Retinal pigment epithelial cell (primary cell): ENCODE results near the gene CFAP90.

Experiments
- DNase-seq: peaks from one replicate; pipeline ENCODE4 v3.0.0-alpha.2; 2010; ENCODE audit warnings: low read depth
- H3K4me3 ChIP-seq: 2 replicates; pipeline ENCODE4 v1.5.1; 2011; ENCODE audit warnings: mild to moderate bottlenecking, low read length, control low read depth, moderate library complexity
- CTCF ChIP-seq: conservative IDR thresholded peaks from 2 replicates; pipeline ENCODE4 v1.5.1; 2011; ENCODE audit warnings: low read depth, low read length, control low read depth, inconsistent platforms

CFAP90 gene

GRCh38 chr5:7884491-7885267 lies 33.7 kb upstream of the CFAP90 start:
- TF ChIP-seq CTCF = no peak
- no peak overlapping the region for H3K4me3 ChIP-seq
- DNase-seq = no peak

GRCh38 chr5:7882926-7883325 lies 32.0 kb upstream of the CFAP90 start:
- no peak for DNase-seq
- no peak overlapping the region for H3K4me3 ChIP-seq
- no peak for TF ChIP-seq CTCF

DNA sequence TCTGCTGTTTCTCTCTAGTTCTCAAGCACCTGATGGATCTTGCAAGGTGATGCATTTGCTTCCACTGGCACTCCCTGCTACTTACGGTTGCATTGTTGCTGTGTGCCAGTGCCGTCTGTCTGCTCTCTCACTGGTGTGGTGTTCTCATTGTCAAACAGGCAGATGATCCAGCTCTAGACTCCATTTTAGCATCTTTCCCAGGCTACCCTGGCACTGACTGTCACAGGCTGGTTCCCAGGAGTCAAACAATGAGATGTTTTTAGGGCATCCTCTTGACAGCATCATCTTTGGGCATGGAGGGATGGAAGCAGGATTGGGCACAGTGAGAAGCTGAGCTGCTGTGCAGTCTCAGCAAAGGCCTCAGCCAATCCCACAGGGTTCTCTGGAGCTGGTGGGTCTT lies 30.9 kb upstream of the CFAP90 start:
- H3K4me3 ChIP-seq = no peak overlapping the region
- no peak for TF ChIP-seq CTCF
- no peak for DNase-seq

DNA sequence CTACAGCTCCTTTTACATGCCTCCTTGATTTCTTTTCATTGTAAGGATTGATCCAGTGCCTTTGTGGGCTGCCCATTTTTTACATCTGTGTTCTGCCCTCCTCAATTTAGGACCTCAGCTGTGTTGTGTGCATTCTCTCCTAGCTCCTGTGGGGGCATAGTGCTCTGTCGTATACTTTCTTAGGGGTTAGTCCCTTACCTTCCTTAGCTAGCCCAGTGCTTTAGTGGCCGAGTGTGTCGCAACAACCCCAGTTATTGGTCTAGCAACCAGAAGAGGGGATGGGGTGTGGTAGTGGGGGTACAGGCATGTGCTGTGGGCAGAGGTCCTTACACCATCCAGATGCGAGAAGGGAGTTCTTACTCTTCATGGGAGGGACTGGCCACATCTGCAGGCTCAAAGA lies 30.2 kb upstream of the CFAP90 start:
- DNase-seq = no peak
- no peak for TF ChIP-seq CTCF
- no peak overlapping the region for H3K4me3 ChIP-seq

DNA sequence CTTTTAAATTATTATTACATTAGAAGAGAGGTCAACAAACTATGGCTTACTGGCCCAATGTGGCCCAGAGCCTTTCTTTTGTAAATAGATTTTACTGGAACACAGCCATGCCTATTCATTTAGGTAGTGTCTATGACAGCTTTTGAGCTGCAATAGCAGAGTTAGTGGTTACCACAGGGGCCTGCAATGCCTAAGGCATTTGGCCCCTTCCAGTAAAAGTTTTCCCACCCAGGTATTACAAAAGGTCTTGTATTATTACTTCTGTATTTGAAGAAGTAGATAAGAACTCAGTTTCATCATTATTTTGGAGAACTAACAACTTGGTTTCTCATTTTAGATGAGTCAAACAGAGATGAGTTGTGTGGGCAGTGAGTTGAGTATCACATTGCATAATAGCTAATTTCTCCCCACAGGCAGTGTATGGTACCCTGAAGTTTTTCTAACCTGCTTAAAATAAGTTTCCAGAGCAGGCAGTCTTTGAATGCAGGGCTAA lies 27.5 kb upstream of the CFAP90 start:
- H3K4me3 ChIP-seq = no peak overlapping the region
- no peak for DNase-seq
- no peak for TF ChIP-seq CTCF

DNA sequence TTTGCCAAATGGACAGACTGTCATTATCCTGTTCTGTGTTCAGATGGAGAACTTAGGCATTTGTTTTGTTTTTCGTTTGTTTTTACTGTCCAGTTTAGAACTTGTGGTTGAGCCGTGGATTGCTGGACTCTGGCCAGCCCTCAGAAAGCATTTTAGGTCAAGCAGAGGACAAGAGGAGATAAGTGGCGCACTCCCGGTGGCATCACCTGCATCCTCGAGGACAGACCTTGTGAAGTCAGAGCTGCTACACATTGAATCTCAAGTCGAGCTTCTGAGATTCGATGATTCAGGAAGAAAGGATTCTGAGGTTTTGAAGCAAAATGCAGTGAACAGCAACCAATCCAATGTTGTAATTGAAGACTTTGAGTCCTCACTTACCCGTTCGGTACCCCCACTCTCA lies 26.9 kb upstream of the CFAP90 start:
- DNase-seq = no peak
- H3K4me3 ChIP-seq = no peak overlapping the region
- TF ChIP-seq CTCF = no peak

DNA sequence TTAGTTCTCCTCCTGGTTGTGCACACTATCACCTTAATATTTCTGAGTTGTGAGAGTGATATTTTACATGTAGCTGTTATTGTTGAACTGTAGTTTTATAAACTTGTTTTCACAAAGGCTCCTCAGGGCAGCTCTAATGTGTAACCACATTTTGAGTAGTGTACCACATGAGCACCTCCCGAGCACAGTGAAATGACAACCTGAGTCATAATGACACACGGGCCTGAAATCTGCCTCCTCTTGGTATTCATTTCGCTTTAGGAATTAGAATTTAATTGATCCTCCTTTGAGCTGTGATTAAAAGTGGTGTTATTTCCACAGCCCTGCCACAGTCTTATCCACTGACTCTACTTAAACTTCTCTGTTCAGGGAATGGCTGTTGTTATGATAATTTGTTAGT lies 25.9 kb upstream of the CFAP90 start:
- no peak for TF ChIP-seq CTCF
- H3K4me3 ChIP-seq = no peak overlapping the region
- no peak for DNase-seq
